HFFc6 (cell line): Measurements from ENCODE around the gene TSPYL6. TPM values are rescaled to one million over a fixed set of nuclear protein-coding genes. Genes with fewer than 3 reads are reported as not detected.

ENCODE experiments used
- DNase-seq: peaks from one replicate; pipeline ENCODE4 v3.0.0-alpha.2; 2018
- H3K27ac Mint-ChIP-seq: 2 replicates; pipeline ENCODE4 v1.8.0; 2020; ENCODE audit warnings: mild to moderate bottlenecking, mixed read lengths
- H3K27me3 Mint-ChIP-seq: 2 replicates; pipeline ENCODE4 v1.8.0; 2021; ENCODE audit warnings: mild to moderate bottlenecking, moderate library complexity, mixed read lengths; ENCODE audit not compliant: insufficient read depth
- H3K36me3 Mint-ChIP-seq: 2 replicates; pipeline ENCODE4 v1.8.0; 2021; ENCODE audit warnings: low read depth, mixed read lengths
- H3K4me1 Mint-ChIP-seq: 2 replicates; pipeline ENCODE4 v1.8.0; 2020; ENCODE audit warnings: low read depth, mixed read lengths
- H3K4me3 Mint-ChIP-seq: 2 replicates; pipeline ENCODE4 v1.8.0; 2020; ENCODE audit warnings: mild to moderate bottlenecking, moderate library complexity, mixed read lengths
- H3K9me3 Mint-ChIP-seq: 2 replicates; pipeline ENCODE4 v1.8.0; 2020; ENCODE audit warnings: mild to moderate bottlenecking, mixed read lengths
- CTCF ChIP-seq: fragments of 200-600 bp; sonication (generic); IDR thresholded peaks from 2 replicates; pipeline ENCODE4 v1.5.0; 2021; ENCODE audit warnings: antibody characterized with exemption, mild to moderate bottlenecking
- total RNA-seq, 6 experiments: library from RNA; stranded (reverse); fragmentation: NEBNext Ultra II Directional; extraction: Animal tissue kit (Norgen Biotek cat#: 25700); gene quantifications; 2 replicates in 1 of 6; 3 replicates in 5 of 6; pipeline ENCODE4 v1.2.3, GENCODE V29; 2021

The TSPYL6 gene
- total RNA-seq, 6 experiments from 2014 or later: not detected

- DNase-seq: no peak
- Mint-ChIP-seq H3K27me3 (peaks cover 3% of the 10 kb centered on the region), H3K27ac (no peak overlapping the region), H3K4me3 (no peak overlapping the region), H3K36me3 (peaks cover 8% of the 10 kb centered on the region; the same call in 1 of the 2 replicates), H3K4me1 (no peaks in the 10 kb centered on the region), H3K9me3 (no peaks in the 10 kb centered on the region)
- TF ChIP-seq CTCF: no peak
Measured at GRCh38 chr2:54261537-54261936, 5.5 kb upstream of the TSPYL6 start.

GRCh38 chr2:54260241-54260595, 4.2 kb upstream of the TSPYL6 start:
- Mint-ChIP-seq H3K4me3 (no peak overlapping the region), H3K4me1 (no peaks in the 10 kb centered on the region), H3K27ac (no peak overlapping the region), H3K27me3 (peaks cover 3% of the 10 kb centered on the region), H3K36me3 (peaks cover 5% of the 10 kb centered on the region; the same call in 1 of the 2 replicates), H3K9me3 (no peaks in the 10 kb centered on the region)
- no peak for DNase-seq
- no peak for TF ChIP-seq CTCF

GRCh38 chr2:54259413-54260240, 3.6 kb upstream of the TSPYL6 start:
- Mint-ChIP-seq H3K27me3 (peaks cover 3% of the 10 kb centered on the region), H3K4me1 (no peaks in the 10 kb centered on the region), H3K27ac (no peak overlapping the region), H3K9me3 (no peaks in the 10 kb centered on the region), H3K4me3 (no peak overlapping the region), H3K36me3 (no peaks in the 10 kb centered on the region)
- no peak for DNase-seq
- TF ChIP-seq CTCF: no peak

- Mint-ChIP-seq H3K4me1 (no peaks in the 10 kb centered on the region), H3K27me3 (peaks cover 5% of the 10 kb centered on the region; the same call in 1 of the 2 replicates), H3K9me3 (no peaks in the 10 kb centered on the region), H3K36me3 (no peaks in the 10 kb centered on the region), H3K4me3 (no peak overlapping the region), H3K27ac (no peak overlapping the region)
- no peak for DNase-seq
- TF ChIP-seq CTCF: no peak
Measured at GRCh38 chr2:54258166-54258565, 2.1 kb upstream of the TSPYL6 start.

GRCh38 chr2:54255230-54256090, 569 bp downstream of the TSPYL6 start:
- Mint-ChIP-seq H3K4me1 (no peaks in the 10 kb centered on the region), H3K9me3 (no peaks in the 10 kb centered on the region), H3K27ac (no peak overlapping the region), H3K36me3 (no peaks in the 10 kb centered on the region), H3K27me3 (peaks cover 5% of the 10 kb centered on the region; the same call in 1 of the 2 replicates), H3K4me3 (no peak overlapping the region)
- DNase-seq: no peak
- no peak for TF ChIP-seq CTCF
